HG02571 (cell line): ENCODE data around the gene CTDSPL.
"Not testable (repeated sequence)": the region's sequence is repeated elsewhere in the genome, so short reads cannot be mapped to it uniquely, and the experiment has no call there.

ENCODE experiments used
- ATAC-seq: cut with Tn5 transposase; IDR thresholded peaks from one replicate; pipeline ENCODE4 v1.9.1; 2021; ENCODE audit warnings: mild to moderate bottlenecking, moderate library complexity; ENCODE audit not compliant: unreplicated experiment

CTDSPL gene

GRCh38 chr3:37861620-37862041 lies at the start of gene CTDSPL:
CTDSPL (plus strand) TSS chr3:37861880; CDS start chr3:37862200, 320 bp downstream.
- no peak for ATAC-seq

- no peak for ATAC-seq
Observed at GRCh38 chr3:37812499-37812896, 49.2 kb upstream of the CTDSPL start.

- ATAC-seq, result no peak
Observed at GRCh38 chr3:37813403-37813802, 48.3 kb upstream of the CTDSPL start.

DNA sequence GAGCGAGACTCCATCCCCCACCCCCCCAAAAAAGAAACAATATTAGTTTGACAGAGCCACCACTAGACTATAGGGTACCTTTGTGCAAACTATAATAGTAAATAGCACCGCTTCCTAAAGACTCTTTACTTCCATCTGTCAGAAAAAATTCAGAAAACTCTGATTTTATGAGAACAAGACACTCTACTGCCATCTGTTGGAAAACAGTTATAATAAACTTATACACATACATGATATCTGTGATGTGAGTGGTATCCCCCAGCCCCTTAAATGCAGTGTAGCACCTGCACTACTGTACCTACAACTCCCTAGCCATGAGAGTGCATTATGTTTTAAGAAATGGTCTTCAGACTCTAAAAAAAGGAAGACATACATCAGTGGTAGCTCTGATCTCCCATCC lies 47.1 kb upstream of the CTDSPL start:
- ATAC-seq, result no peak

GRCh38 chr3:37815156-37815555 lies 46.5 kb upstream of the CTDSPL start:
- ATAC-seq, result not testable (repeated sequence)

- no peak for ATAC-seq
Observed at GRCh38 chr3:37816271-37816670, 45.4 kb upstream of the CTDSPL start.

- ATAC-seq, result no peak
Observed at GRCh38 chr3:37819591-37819990, 42.1 kb upstream of the CTDSPL start.

DNA sequence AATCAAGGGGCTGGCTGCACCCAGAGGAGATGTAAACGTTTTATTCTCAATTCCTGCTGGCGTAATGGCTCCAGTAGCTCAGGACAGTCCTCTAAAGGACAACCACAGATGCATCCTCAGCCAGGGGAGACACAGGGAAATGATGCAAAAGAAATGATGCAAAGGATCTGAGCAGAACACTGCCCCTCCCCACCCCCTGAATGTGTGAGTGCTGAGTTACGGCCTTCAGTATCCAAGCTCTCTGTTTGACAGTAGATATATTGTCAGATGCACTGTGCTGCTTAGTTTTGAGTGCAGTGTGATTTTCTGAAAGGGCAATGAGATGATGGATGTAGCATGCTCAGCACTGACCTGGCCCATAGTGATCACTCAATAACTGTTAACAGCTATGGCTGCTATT lies 41.4 kb upstream of the CTDSPL start:
- ATAC-seq, result no peak

DNA sequence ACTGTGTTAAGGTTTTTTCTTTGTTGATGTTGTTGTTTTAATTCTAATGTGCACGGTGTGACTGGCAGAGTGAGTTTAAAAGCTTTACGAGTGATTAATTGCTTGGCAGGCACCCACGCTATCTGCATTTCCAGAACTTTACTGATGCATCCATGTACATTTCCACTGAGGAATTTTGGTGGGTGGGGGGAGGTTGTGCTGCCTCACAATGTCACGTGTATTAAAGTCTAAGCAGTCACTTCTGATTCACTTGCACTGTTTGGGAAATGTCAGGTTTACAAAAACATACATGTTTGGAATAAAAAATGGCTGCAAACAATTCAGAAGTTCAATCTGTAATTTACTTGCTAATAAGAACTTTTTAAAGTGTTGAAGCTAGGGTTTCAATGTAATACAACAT lies 38.5 kb upstream of the CTDSPL start:
- ATAC-seq, result no peak

- ATAC-seq, result no peak
Observed at GRCh38 chr3:37824090-37824953, 37.4 kb upstream of the CTDSPL start.

- ATAC-seq, result no peak
Observed at GRCh38 chr3:37824954-37825328, 36.7 kb upstream of the CTDSPL start.

DNA sequence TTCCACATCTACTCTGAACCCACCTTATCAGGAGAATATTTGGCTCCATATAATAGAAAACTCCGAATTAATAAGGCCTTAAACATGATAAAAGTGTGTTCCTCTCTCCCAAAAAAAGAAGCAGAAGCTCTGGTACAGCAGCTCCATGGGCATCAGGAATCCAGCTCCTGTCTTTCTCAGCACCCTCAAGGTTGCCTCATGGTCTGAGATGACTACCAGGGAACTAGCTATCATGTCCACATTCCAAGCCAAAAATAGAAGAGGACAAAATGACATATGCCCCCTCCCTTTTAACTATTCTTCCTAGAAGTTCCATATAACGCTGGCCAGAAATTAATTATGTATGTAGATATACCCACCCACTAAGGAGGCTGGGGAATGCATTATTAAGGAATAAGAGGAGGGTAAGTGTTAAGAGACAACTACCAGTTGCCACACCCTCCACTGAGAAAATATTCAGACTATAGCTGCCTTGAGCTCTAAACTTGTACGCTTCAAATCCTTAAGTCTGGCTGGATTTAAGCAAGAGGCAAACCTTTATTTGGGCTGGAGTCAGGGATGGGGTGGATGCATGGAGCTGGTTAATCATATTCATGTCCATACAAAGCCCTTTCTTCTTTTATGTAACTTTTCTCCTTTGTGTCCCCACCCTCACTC lies 35.8 kb upstream of the CTDSPL start:
- no peak for ATAC-seq

GRCh38 chr3:37826502-37826901 lies 35.2 kb upstream of the CTDSPL start:
- ATAC-seq, result no peak

- no peak for ATAC-seq
Observed at GRCh38 chr3:37826933-37827332, 34.7 kb upstream of the CTDSPL start.

DNA sequence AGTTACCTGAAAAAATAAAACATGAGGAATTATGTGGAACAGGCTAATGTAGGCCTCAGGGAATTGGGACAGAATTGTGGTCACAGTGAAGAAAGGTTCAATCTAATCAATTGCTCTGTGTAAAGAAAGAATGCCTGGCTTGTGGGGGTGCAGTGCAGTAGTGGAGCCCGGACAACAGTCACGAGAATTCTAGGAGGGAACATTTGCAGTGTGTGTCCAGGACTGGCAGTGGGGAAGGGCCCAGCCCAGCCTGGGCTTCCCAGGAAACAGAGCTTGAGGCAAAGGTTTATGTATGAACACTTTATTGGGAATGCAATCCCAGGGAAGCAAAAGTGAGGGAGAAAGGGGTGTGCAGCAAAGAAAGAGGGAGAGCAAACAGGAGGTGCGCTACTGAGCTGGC lies 29.2 kb upstream of the CTDSPL start:
- no peak for ATAC-seq

DNA sequence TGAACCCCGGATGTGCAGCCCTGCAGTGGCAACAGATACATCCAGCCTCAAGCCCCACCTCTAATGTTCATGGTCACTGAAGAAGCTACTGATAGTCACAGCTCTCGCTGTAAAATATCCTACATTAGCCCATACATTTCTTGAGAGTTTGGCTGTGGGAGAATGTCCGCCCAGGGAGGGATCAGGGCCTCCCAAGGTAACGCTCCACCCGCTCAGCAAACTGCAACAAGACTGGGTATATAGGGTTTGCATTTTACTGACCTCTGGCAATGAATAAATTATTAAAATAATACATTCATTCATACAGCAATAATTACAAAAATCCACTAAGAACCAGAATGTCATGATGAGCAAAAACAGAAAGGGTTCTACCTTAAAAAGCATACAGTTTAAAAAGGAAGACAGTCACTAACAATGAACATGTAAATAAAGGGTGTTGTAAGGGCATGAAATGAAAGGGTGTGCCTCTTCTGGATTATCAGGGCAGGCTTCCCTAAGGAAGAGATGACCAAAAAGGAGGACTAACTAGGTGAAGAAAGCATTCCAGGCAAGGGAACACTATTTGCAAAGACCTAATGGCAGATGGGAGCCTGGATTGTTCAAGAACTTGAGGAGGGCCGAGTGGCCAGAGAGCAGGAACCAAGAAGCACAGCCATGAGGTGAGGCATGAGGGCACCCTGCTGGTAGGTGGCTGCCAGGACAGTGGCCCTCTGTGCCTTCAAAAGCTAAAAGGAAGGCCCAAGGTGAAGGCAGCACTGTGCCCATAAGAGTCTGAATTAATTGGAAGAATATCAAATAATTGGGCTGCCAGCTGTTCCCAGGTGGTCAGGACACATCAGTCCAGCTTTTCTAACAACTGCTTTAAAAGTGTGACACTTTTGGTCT lies 28.1 kb upstream of the CTDSPL start:
- no peak for ATAC-seq

GRCh38 chr3:37836589-37836988 lies 25.1 kb upstream of the CTDSPL start:
- ATAC-seq, result no peak

DNA sequence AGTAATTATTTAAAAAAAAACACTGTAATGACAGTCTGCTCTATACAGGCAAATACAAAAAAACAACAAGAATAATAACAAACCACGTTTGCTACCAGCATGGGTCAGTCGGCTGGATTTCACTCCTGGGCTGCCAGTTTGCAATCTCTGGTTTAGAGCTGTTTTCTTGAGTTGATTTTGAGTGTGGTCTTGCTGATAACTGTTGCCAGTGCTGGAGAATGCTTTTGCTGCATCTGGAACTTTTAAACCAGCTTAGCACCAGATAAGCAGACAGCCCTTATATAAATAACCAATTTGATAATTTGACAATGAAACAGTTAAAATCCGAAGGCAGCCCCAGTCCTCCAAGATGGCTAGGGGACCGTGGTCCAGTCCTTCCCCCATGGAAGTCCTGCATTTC lies 14.0 kb upstream of the CTDSPL start:
- ATAC-seq, result no peak

DNA sequence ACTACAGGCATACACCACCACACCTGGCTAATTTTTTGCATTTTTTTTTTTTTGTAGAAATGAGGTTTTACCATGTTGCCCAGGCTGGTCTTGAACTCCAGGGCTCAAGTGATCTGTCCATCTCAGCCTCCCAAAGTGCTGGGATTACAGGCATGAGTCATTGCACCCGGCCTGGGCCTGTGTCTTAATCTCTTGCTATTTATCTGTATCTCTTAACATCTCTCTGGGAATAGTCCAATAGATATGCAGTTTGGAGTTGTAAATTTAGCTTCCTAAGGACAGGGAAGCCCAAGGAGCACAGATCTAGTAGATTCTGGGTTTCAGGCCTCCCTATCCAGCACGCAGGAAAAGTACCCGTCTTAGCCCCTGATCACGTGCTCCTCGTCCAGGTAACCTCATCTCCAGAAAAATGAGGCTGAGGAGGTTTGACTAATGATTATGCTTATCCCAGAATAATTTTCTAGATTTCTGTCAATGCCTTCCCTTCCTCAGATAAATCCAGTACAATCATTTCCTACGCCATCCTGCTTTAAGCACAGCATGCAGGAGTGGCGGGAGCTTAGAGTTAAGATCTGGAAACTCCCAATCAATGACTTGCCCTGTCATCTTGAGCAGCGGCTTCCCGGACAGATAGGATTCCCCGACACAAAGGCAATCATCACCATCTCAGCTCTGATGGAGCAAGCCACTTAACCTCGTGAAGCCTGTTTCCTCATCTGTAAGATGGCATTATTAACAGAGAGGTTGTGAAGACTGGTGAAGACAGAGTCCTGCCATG lies 12.3 kb upstream of the CTDSPL start:
- no peak for ATAC-seq

GRCh38 chr3:37852097-37852496 lies 9.6 kb upstream of the CTDSPL start:
- ATAC-seq, result no peak

GRCh38 chr3:37852771-37853170 lies 8.9 kb upstream of the CTDSPL start:
- ATAC-seq, result no peak
